Neural progenitor cell (in vitro differentiated cells): ENCODE measurements around the gene ZCCHC14.

ENCODE experiments used
- CTCF ChIP-seq: fragments of 200-600 bp; sonication (generic); IDR thresholded peaks from 2 replicates; pipeline ENCODE4 v1.5.1; 2017; ENCODE audit warnings: antibody characterized with exemption, mild to moderate bottlenecking
- EZH2 ChIP-seq: fragments of 200-600 bp; sonication (generic); IDR thresholded peaks from 2 replicates; pipeline ENCODE4 v1.6.1; 2017; ENCODE audit warnings: antibody characterized with exemption, mild to moderate bottlenecking, moderate library complexity
- EZH2phosphoT487 ChIP-seq: fragments of 200-600 bp; sonication (generic); IDR thresholded peaks from 2 replicates; pipeline ENCODE4 v1.6.1; 2017; ENCODE audit warnings: antibody characterized with exemption

DNA sequence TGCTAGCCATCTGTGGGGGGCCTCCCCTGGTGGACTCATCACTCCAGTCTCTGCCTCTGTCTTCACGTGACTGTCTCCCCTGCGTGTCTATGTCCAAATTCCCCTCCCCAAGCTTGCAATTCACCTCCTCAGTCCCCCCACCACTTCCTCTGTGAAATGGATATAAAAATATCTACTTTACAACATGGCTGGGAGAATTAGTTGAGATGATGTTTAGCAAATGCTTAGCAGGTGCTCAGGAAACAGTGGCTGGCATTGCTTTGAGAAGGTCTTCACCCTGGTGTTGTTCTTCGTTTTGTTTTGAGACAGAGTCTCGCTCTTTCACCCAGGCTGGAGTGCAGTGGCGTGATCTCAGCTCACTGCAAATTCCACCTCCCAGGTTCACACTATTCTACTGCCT lies 8.3 kb upstream of the ZCCHC14 start:
- TF ChIP-seq CTCF (no peak), EZH2 (no peak), EZH2phosphoT487 (no peak)
